HepG2 (cell line): ENCODE data around the gene PPP1R15B. TPM values are rescaled to one million over a fixed set of nuclear protein-coding genes. Genes with fewer than 3 reads are reported as not detected.

Experiments used
- ATAC-seq: fragments of 200-7000 bp; cut with Tn5 transposase; 3 replicates; pipeline ENCODE4 v1.9.1; 2020; ENCODE audit warnings: mild to moderate bottlenecking, moderate library complexity
- BruUV-seq: library from RNA; stranded (reverse); fragments of 400-500 nt; replicated peaks from 2 replicates; lab custom pipeline; 2021; lab: Mats Ljungman, UMichigan
- CTCF ChIA-PET: fragments of 300-600 bp; formaldehyde crosslinking; extraction: SDS; loops from one replicate; lab custom pipeline; 2021; ENCODE audit warnings: low total read pairs, inconsistent platforms, low intra/inter-chr PET ratio; lab: Yijun Ruan, JAX
- POLR2A ChIA-PET: fragments of 350-600 bp; sonication (Branson Sonifier 250); formaldehyde crosslinking; loops from one replicate; lab custom pipeline; 2020; ENCODE audit warnings: antibody characterized with exemption, inconsistent platforms; lab: Yijun Ruan, JAX
- DNase-seq: peaks from one replicate; pipeline ENCODE4 v3.0.0-alpha.2; 2015; ENCODE audit warnings: low spot score
- FAIRE-seq: peaks from 3 replicates; lab custom pipeline; 2011; peaks lifted over from hg19 to GRCh38; lab: Jason Lieb, UNC
- H2AFZ ChIP-seq: one replicate; pipeline ENCODE4 v1.6.1; 2011; ENCODE audit warnings: low read length, inconsistent platforms
- H3K27ac ChIP-seq: fragments of 300-600 bp; 3 replicates; pipeline ENCODE4 v1.8.0; 2011; ENCODE audit warnings: mixed run types, mild to moderate bottlenecking, mixed read lengths, low read length, inconsistent platforms; ENCODE audit not compliant: insufficient read depth; ENCODE audit errors: extremely low read length
- H3K27me3 ChIP-seq, 2 experiments: fragments of 200-600 bp in 1 of 2; 2 replicates in 1 of 2; 3 replicates in 1 of 2; pipeline versions ENCODE4 v1.6.0 to v1.8.0; 2011; ENCODE audit warnings: low read length in 2 of 2, mild to moderate bottlenecking in 2 of 2, moderate library complexity in 2 of 2, inconsistent platforms in 1 of 2; ENCODE audit not compliant: insufficient read depth in 2 of 2, control insufficient read depth in 1 of 2
- H3K36me3 ChIP-seq, 2 experiments: fragments of 200-600 bp in 1 of 2; replicated peaks in 1 of 2; 2 replicates in 1 of 2; 3 replicates in 1 of 2; pipeline versions ENCODE4 v1.5.1 to v1.8.0; 2011; ENCODE audit warnings: low read length in 2 of 2, inconsistent platforms in 1 of 2; ENCODE audit not compliant: insufficient read depth in 2 of 2, control insufficient read depth in 1 of 2
- H3K4me1 ChIP-seq: 2 replicates; pipeline ENCODE4 v1.5.1; 2012; ENCODE audit warnings: low read length, inconsistent platforms; ENCODE audit not compliant: insufficient read depth
- H3K4me2 ChIP-seq: 2 replicates; pipeline ENCODE4 v1.6.0; 2011; ENCODE audit warnings: low read depth, low read length, inconsistent platforms
- H3K4me3 ChIP-seq, 3 experiments: fragments of 200-600 bp in 1 of 3; sonication (generic), shearing (Covaris generic) in 1 of 3; replicated peaks in 1 of 3; 2 replicates each; pipeline ENCODE4 v1.5.1; 2011 to 2016; ENCODE audit warnings: low read length in 3 of 3, inconsistent platforms in 2 of 3, low read depth in 2 of 3, mild to moderate bottlenecking in 2 of 3, control low read depth in 1 of 3, mixed read lengths in 1 of 3; ENCODE audit not compliant: insufficient read depth in 1 of 3
- H3K79me2 ChIP-seq: one replicate; pipeline ENCODE4 v1.6.1; 2011; ENCODE audit warnings: low read length, inconsistent platforms; ENCODE audit not compliant: insufficient read depth
- H3K9ac ChIP-seq: 2 replicates; pipeline ENCODE4 v1.6.0; 2011; ENCODE audit warnings: mild to moderate bottlenecking, low read depth, low read length, inconsistent platforms; ENCODE audit not compliant: insufficient read depth
- H3K9me3 ChIP-seq: 2 replicates; pipeline ENCODE4 v1.5.1; 2012; ENCODE audit warnings: mild to moderate bottlenecking, low read length
- H4K20me1 ChIP-seq: 2 replicates; pipeline ENCODE4 v1.6.0; 2011; ENCODE audit warnings: inconsistent platforms, mild to moderate bottlenecking, low read length, moderate library complexity; ENCODE audit not compliant: insufficient read depth
- ARID3A ChIP-seq: IDR thresholded peaks from 2 replicates; pipeline ENCODE4 v1.6.1; 2012; ENCODE audit warnings: low read depth, low read length, improper control_type of control experiment
- ELK4 ChIP-seq: sonication (generic); formaldehyde crosslinking; IDR thresholded peaks from 2 replicates; pipeline ENCODE4 v1.9.0; 2021; ENCODE audit warnings: missing genetic modification reagents, borderline replicate concordance
- ZNF468 ChIP-seq: sonication (generic); formaldehyde crosslinking; IDR thresholded peaks from 2 replicates; pipeline ENCODE4 v1.8.0; 2022; ENCODE audit warnings: mild to moderate bottlenecking, moderate library complexity, missing genetic modification reagents
- WGBS: methylation state at CpG from one replicate; pipeline ENCODE4 v1.1.6; 2017; ENCODE audit warnings: low lambda C conversion rate; 5-methylcytosine and 5-hydroxymethylcytosine counted together
- in situ Hi-C: cut with HindIII; loops from 2 replicates; pipeline ENCODE4 v1.10.0; 2017; ENCODE audit warnings: low pct_unique_long_range_greater_than_20kb; ENCODE audit not compliant: extremely low pct_ligation_motif_present
- intact Hi-C: fragments of 100-400 bp; cut with micrococcal nuclease; formaldehyde crosslinking; loops from one replicate; pipeline ENCODE4 v1.10.0; 2022; ENCODE audit not compliant: unreplicated experiment
- polyA plus RNA-seq, 8 experiments: library from polyadenylated mRNA; depleted of rRNA in 3 of 8; stranded (reverse) in 7 of 8; unstranded in 1 of 8; fragments of >200 nt; fragmentation: Illumina TruSeq in 4 of 8; extraction: Trizol in 4 of 8; gene quantifications; 2 replicates each; pipeline versions ENCODE4 v1.2.1 to v1.2.3, GENCODE V29; 2011 to 2016; ENCODE audit warnings: low read depth in 4 of 8, missing spikeins in 1 of 8, mixed read lengths in 1 of 8; ENCODE audit not compliant: insufficient read depth in 1 of 8
- total RNA-seq, 5 experiments: library from RNA; depleted of rRNA; stranded (reverse); fragments of >200 nt; fragmentation: Illumina TruSeq; extraction: Trizol; gene quantifications; 2 replicates each; pipeline ENCODE4 v1.2.3, GENCODE V29; 2016; ENCODE audit warnings: low read depth in 1 of 5

Gene PPP1R15B
- total and polyA plus RNA-seq, 2 of the 13 experiments (the other 11 are each of a cell fraction or from before 2014, with no cell fraction given), result 13.4 to 23.8 TPM

GRCh38 chr1:204442376-204443259, 31.0 kb upstream of the PPP1R15B start:
- Histone ChIP-seq H3K27ac (no peak overlapping the region), H3K4me3 (no peak overlapping the region), H3K9me3 (no peaks in the 10 kb centered on the region), H3K36me3 (peaks cover 6 to 18% of the 10 kb centered on the region in 2 experiments; a peak in 4 of 5 replicates), H4K20me1 (no peaks in the 10 kb centered on the region), H2AFZ (no peak overlapping the region), H3K4me2 (no peak overlapping the region), H3K9ac (no peak overlapping the region), H3K79me2 (no peaks in the 10 kb centered on the region), H3K27me3 (no peaks in the 10 kb centered on the region), H3K4me1 (no peaks in the 10 kb centered on the region)
- ATAC-seq (no peak), DNase-seq (no peak), FAIRE-seq (no peak)
- intact Hi-C loops, result no loop called here
- CTCF ChIA-PET, result no interaction called here
- in situ Hi-C loops, result no loop called here
- POLR2A ChIA-PET, result no interaction called here
- BruUV-seq, result no TSS peak
- 85% methylated on average over 12 of the region's 13 CpGs for WGBS
- TF ChIP-seq ELK4 (CRISPR knock-in tag), result no peak

GRCh38 chr1:204441558-204441957, 29.9 kb upstream of the PPP1R15B start:
- Histone ChIP-seq H3K27me3 (no peaks in the 10 kb centered on the region), H3K9ac (no peak overlapping the region), H3K9me3 (no peaks in the 10 kb centered on the region), H3K4me2 (no peak overlapping the region), H3K4me1 (no peaks in the 10 kb centered on the region), H3K4me3 (no peak overlapping the region), H2AFZ (no peak overlapping the region), H3K27ac (no peak overlapping the region), H4K20me1 (no peaks in the 10 kb centered on the region), H3K79me2 (no peaks in the 10 kb centered on the region), H3K36me3 (peaks cover 6 to 18% of the 10 kb centered on the region in 2 experiments; a peak in 4 of 5 replicates)
- intact Hi-C loops, result no loop called here
- ChIA-PET CTCF (no interaction called here), POLR2A (no interaction called here)
- no TSS peak for BruUV-seq
- FAIRE-seq (no peak), ATAC-seq (no peak), DNase-seq (no peak)
- 96% methylated on average over 6 of the region's 6 CpGs for WGBS
- TF ChIP-seq ARID3A (no peak), ZNF468 (CRISPR knock-in tag) (no peak)
- in situ Hi-C loops, result no loop called here
